ENCODE data around the gene MACROH2A1.
"Not testable (repeated sequence)": the region's sequence is repeated elsewhere in the genome, so short reads cannot be mapped to it uniquely, and the experiment has no call there.

The MACROH2A1 gene

DNA sequence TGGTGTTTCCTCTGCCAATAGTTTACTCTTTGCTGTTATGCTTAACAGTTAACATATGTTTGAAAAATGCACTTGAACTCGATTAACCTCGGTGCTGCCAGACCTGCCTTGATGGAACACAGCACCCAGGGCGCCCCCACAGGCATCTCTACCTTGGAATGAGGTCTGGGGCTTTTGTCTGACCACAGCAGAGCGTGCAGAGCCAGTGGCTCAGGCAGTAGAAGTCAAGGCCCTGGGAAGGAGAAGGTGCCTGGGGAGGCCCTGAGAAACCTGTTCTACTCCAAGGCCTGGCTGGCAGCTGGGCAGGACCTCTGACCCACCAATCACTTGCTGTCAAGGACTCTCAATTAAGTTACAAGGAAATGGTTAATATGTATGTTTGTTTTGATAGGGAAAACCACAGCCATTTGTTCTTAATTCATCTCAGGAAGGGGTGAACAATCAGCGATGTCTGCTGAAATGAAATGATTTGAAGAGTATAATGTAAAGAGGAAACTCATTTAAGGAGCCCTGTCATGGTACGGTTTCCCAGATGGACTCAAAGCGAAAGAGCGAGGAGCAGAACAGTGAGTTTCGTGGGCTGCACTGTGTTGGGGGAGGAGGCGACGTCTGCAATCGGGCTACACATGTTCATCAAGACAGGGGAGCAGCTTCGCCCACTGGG lies 21.9 kb downstream of the MACROH2A1 start:
- DNase-seq = peak; percentile 28 to 39

DNA sequence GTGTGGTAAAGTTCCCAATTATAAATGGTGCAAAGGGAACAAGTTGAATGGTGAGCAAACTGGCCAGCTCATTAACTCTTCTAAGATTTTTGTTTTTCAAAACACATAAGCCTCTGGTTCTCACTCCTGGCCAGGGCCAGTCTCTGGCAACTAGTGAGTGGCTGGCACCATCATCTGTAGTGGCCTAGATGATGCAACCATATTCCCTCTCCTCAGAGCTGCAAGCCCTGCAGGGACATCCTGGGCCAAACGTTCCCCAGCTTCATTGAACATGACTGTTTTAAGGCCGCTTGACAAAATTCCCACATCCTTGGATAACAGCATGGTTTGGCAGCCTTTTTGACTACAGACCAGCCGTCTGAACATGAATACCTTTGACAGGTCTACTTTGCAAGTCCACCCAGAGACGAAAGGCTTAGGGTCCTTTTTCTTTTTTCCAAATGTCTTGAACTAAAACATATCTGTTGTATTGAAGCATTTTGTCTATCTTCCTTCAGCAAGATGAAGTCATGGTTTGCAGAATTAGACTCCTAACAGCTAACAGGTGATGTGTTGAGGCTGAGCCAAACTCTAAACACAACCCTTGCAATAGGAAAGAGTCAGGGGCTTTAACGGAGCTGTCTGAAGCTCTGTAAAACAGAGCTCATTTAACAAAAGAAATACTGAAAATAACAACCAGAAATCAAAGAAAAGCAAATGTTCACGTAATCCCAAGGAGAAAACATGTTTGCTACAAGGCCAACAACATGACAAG lies 23.8 kb downstream of the MACROH2A1 start:
- no peak for DNase-seq

DNA sequence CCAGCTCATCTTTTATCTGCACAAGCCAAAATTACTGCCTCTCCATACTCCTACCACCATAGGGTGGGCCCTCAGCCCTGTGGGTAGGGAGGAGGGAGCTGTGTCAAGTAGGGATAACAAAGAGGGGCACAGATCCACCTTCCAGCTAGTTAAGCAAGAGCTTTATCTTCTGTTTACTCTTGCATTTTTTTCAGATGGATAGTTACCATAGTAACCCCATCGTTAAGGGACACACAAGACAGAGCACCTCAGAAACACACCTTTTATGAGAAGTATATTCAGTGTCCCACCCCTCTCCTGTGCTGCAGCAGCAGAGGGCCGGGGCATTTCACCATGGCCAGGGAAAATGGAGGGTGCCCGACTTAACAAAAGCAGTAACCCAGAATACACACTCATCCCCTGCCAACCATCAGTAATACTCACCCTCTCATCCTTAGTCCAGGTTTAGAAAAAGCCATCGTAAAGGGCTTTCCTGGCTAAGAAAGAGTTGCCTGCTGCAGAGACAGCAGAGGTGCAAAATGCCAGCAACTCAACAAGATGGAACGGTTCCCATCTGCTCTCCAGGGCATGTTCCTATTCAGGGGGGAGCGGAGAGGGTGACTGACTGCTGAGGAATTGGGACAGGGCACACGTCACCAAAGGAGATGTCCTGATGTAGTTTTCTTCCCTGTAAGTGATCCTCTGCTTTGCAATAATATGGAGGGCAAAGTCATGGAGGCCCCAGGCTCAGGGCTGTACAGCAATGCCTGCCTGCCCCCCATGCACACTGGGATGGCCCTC lies 25.1 kb downstream of the MACROH2A1 start:
- no peak for DNase-seq

DNA sequence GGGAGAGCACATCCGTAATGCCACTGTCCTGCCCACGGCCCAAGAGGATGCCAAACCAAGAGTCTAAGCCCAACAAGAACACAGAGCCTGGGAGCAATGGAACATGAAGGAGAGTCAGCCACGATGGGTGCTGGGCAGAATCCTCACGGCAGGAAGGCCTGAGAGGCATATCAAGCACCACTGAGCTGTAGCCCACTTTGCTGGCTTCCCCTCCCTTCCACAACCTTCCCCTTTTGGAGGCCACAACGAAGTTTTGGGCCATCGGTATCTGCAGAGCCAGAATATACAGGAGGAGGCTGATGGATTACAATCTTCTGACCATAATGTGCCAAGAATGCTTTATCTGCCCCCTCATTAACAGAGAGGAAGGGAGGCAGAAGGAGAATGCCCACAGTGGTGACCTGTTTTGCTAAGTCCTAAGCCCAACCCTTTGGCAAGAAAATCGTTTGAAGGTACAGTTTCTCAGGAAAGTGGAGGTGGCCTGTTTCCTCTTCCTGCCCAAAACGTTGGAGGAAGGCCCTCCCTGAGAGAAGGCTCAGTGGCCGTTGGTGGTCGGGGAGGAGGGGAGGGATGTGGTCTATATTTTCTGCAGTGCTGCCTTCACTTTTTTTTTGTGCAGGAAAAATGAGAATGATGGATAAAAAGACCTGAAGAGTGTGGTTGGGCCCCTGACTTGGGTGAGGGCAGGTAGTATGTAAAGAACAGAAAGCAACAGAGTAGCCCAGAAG lies 26.2 kb downstream of the MACROH2A1 start:
- no peak for DNase-seq

DNA sequence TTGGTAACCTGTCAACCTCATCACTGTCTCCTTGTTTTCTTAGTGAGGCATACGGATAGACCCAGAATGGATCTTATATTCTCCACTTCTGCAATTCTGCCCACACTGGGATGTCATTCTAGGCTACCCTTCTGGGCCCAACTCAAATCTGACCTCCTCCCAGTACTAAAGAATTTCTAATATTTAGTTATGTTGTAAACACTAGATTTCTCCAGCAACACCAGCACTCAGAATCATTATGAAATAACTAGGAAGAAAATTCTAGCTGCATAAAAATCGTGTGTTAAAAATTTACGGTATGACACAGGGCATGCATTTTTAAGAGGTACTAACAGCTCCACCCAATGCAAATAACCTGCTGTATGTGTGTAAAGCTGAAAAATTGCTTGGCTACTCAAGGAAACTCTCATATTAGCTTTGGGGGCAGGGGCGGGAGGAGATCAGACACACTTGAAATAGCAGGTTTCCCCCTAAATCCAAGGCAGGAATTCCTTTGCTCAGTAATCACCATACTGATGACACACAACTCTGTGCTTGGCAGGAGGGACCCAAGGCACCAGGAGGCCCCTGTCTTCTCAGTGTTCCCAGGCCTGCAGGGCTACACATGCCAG lies 27.3 kb downstream of the MACROH2A1 start:
- no peak for DNase-seq

DNA sequence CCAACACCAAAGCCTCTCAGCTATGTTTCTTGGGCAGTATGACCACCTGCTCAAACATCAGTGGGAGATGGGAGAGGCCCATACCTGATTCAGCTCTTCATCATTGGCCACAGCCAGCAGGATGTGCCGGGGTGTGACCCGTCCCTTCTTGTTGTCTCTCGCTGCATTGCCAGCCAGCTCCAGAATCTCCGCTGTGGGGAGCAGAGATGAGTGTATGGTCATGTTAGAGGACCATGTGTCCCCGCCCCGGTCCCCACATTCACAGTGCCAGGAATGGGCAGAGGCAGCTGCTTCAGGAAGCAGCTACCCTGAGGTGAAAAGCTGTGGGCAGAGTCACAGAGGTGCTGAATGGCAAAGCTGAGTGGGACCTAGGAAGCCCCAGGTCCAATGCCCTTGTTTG lies 29.1 kb downstream of the MACROH2A1 start:
- DNase-seq = no peak

DNA sequence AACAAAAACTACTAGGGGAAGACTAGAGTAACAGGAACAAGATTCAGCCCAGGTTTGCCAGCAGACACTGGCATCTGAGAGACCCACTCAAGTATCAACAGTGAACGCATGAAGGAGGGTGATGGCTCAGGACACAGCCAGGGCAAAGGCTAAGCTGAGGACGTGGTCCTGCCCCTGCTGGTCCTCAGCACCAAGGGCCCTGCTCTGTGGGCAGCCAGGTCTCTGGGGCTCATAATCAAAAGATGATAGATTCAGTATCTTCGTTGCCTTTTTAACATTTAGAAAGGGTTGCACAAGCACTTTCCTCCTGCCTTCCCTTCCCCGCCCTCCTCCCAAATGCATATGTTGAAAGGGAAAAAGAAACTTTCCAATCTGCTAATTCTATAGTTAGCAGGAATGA lies 31.5 kb downstream of the MACROH2A1 start:
- no peak for DNase-seq

DNA sequence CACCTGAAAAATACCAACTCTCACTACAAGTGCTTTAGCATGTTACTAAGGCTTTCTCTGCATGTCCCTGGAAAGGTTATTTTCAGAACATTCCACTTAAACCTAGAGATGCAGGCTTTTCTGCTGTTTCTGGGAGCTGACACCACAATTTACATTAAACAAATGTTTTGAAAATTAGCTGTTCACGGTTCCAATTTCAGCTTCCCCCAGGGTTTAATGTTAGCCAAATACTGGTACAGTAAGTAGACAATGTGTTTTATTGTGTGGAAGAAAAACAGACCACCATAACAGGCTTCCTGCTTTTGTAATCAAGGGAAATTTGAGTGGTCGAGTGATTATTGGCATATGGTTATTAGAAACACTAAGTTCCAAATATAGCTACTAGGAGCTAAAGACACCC lies 32.0 kb downstream of the MACROH2A1 start:
- DNase-seq = no peak

DNA sequence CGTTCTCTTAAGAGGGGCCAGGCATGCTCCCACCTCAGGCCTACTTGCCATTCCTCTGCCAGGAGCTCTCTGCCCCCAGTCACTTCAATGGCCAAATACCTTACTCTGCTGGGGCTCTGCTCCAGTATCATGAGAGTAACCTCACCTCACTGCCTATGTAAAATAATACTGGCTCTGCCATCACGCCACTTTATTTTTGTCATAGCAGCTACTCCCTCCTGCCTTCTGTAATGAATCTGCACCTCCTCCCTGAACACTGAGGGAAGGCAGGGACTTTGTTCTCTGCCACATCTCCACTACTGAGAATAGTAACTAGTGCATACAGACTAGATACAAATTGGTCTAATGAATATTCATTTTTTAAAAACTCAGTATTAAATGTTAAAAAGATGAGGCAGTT lies 33.8 kb downstream of the MACROH2A1 start:
- DNase-seq = no peak

DNA sequence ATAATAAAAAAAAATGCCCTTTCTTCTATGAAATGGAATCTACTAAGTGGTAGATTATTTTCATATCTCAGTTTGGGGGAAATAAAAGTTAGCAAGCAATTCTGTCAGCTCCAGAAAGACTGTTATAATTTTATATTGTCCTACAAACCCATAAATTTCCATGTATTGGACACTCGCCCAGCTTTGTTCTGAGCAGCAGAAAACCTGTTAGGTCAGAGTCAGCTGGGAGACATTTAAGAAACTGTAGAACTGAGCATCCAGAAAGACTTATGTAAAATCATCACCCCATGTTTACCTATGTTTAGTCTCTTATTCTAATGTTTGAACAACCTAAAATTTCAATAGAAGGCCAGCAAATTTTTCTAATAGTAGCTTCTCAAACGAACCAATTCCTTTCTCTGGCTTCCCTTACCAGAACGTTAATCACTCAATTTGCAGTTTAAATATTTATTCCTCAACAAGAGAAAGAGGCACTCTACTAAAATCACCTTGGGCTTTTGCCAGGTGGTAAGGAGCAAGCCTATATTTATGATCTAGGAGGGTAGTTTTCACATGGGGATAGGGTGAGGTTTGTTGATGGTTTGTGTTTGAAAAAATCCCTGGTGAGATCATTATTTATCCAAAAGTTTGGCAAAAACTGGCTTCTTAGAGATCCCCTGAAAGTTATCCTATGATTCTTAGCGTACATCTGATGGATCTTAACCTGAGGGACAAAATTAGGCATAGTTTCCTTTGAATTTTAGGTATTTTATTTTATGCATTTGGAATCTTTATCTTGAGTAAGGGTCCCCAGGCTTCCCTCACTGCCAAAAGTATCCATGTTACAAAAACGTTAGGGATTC lies 34.4 kb downstream of the MACROH2A1 start:
- no peak for DNase-seq

DNA sequence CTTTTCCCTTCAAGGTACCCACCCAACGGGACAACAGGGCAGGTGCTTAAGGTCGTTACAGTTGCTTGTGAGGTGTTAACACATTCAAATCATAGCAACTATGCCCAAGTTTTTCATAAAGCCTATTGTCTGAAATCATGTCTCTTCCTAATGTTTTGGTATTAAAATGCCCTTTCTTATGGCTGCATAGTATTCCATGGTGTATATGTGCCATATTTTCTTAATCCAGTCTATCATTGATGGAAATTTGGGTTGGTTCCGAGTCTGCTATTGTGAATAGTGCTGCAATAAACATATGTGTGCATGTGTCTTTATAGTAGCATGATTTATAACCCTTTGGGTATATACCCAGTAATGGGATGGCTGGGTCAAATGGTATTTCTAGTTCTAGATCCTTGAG lies 35.7 kb downstream of the MACROH2A1 start:
- DNase-seq = not testable (repeated sequence)

DNA sequence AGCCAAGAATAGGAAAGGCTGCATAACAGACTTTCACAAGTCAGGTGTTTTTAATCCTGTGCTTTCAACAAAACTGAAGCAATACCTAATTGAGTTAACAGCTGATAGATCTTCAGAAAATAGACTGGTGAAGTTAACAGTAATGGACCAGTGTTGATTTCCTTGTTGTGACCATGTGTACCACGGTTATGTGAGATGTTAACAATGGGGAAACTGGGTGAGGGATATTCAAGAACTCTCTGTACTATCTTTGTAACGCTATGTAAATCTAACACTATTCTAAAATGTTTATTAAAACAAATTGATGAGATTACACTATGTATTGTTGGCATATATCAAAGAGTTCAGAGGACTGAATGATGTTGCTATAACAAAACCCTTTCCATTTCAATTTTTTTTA lies 36.9 kb downstream of the MACROH2A1 start:
- DNase-seq = no peak

DNA sequence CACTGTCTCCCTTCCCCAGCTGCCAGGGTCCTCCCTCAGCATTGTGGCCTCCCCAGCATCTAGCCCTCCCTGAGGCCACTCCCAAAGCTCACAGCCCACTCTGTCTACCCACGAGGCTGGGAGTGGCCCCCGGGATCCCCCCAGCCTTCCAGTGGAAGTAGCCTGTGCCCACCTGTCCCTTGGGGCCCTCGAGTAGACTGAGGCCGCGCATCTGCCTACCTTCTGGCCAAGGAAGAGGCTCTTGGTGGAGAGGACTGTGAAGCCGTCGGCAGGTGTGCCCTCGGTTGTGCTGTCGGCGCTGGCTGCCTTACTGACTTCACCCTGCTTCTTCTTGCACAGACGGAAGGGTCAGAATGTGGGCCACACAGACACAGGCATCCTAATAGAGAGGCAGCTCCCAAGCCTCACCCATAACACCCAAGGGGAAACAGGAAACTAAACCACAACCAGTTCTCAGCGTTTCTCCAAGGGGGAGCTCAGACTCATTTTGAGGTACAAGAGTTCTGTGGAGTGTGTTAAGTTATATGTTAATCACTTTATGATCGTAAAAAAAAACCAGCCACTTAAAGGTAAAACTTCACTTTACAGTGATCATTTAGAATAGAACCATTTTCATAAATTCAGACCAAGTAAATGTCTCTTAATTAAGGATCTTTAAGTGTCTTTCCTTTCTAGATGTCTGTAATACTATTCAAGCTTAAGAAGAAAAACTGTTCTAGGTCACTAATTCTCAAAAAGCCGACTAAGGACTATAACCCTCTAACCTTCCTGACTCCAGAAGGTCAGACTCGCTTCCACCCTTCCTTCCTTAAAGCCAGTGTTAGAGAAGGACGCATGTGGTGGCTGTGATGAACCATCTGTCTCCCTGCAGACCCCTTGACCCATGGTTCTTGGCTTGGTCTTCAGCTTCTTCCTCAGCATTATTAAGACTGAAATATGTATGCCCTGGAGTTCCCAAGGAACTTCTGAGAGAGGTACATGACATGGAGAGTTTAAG lies 38.5 kb downstream of the MACROH2A1 start:
- DNase-seq = no peak

DNA sequence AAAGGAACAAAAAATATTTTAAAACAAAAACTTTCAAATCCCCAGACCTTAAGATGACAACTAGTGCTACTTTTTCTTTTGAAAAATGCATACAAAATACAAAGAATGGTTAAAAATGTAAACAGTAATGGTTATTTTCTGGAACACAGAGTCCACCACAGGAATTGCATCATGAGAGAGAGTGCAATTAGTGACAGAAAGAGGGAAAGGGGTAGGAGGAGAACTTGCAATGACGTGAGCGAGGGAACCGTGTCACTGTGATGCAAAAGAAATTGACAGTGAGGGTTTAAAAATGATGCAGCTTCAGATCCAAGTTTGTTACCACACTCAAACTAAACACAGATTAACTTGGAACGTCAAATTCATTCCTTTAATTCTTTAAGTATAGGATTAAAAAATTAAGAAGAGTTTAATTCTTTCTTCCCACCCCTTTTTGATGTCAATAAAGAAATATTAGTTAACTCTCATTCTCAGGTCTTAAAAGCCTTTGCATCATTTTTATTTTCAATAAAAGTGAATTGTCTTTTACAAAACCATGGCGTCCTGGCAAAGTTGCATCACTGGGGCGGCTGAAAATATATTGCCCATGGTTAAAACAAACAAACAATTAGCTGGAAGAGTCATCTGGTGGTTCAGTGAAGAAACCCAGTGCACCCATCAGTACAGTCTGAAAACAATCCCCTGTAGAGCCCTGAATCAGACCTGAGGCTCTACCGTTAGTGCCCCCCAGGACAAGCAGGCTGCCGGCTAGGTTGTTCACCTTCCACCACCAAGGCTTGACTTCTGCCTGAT lies 39.5 kb downstream of the MACROH2A1 start:
- no peak for DNase-seq

DNA sequence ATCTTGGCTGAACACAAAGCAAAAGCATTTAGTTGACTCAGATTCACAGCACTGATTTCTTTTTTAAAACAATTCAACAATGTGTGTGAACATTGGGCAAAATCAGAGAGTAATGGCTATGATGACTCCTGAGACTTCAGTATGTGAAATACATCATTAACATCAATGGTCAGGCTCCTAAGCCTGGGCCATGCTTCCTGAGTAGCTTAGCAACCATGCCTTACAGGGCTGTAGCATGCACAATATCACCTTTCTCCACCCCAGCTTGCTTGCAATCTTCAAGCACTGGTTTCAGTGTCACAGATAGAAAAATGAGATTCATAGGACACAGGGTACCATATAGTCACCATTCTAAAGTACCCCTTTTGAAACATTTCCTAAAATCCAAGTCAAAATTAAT lies 41.3 kb downstream of the MACROH2A1 start:
- no peak for DNase-seq

DNA sequence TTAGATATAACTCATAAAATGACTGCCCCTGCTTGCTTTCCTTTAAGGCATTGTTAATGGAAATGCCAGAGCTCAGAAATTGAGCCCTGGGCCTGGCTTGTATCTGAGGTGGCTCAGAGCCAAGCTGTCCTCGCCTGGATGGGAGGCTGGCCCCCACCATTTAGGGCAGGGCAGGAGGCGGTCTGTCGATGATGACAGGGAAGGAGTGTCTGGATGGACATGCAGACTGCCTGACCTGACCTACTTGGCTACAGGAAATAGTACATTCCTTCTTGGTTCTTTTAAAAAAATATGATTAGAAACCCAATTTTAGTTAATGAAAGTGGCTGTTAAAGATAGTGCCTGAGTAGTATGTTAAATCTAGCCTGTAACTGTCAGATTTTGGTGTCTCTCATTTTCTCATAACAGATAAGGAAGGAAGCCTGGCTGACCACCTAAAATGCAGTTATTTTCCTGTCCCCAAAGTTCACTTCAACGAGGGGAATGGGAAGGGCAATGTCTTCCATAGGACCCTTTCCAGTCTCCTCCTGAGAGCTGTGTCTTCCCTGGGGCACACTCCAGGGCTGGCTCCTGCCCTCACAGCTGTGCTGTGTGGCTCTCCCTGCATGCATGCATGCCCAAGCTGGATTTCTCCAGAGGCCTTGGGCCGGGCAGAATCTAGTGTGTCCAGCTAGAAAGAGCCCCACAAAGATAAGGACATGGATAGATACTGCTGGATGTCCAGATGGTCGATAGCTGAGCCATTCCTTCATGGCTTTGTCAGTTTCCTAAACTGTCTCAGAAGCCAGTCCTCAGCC lies 42.3 kb downstream of the MACROH2A1 start:
- DNase-seq = no peak

DNA sequence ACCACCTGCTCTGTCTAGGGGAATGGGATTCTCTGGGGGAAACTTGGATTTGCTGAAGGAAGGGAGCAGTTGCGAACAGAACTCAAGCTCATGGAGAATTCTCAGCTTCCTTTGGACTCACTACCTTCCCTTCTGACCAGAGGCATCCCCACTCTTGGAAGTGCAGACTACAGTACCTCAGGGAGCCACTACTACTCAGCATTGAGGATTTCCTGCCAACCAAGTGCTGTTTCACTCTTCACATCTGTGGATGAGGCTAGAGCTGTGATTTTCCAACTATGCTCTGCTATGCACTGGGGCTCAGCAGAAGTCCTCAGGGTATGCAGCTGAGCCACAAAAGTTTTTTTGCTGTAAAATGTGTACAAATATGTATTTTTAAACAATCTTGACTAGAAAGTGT lies 43.9 kb downstream of the MACROH2A1 start:
- no peak for DNase-seq

DNA sequence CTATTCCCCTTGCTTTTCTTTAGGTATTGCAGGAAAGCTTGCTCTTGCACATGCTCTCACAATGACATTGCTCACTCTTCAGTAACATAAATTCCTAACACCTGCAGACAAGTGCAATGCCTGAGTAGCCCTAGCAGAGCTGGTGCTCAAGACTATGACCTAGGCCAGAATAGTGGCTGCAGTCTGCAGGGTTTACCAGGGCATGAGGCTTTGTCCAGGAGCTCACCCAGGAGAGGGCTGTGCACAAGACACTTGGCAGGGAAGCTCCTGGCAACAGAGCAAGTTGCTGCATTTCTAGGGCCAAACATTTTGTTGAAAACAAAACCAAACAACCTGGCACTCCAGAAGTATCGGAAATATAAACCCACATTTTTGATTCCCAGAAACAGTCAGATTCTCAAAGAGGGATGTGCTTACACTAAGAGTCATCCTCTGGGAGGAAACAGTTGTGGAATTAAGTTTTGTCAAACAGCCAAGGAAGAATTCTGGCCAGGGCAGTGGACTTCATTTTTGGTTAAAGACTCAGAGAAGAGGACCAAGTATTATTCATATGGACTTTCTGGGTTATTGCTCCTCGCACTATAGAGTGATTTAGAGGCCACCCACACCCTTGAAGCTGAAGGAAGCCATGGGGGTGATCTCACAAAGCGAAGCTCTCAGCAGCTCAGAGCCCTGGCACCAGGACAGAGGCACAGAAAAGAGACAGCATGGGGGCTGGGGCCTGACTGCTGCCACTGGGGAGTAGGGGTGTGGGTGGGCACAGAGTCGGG lies 44.9 kb downstream of the MACROH2A1 start:
- DNase-seq = no peak

All from stimulated activated CD4-positive, alpha-beta T cell treated with anti-CD3 and anti-CD28 coated beads, Interleukin-2, amount 100 ng/mL, for 24 hours (primary cell).